ENCODE results near the gene ZNF831.

The ZNF831 gene

GRCh38 chr20:59157961-59158541 lies 5.6 kb upstream of the ZNF831 start:
- no peaks in the 10 kb centered on the region for H3K36me3 ChIP-seq (ENCODE audit: insufficient read depth, low read length)
- H3K9me3 ChIP-seq (ENCODE audit: control insufficient read depth, insufficient read depth, low read length): no peaks in the 10 kb centered on the region
- no peaks in the 10 kb centered on the region for H3K4me1 ChIP-seq (ENCODE audit: insufficient read depth, low read length)
- no peak overlapping the region for H3K9ac ChIP-seq (ENCODE audit: low read depth, low read length)

GRCh38 chr20:59158673-59159072 lies 4.9 kb upstream of the ZNF831 start:
- H3K4me1 ChIP-seq (ENCODE audit: insufficient read depth, low read length): no peaks in the 10 kb centered on the region
- H3K9ac ChIP-seq (ENCODE audit: low read depth, low read length): no peak overlapping the region
- H3K9me3 ChIP-seq (ENCODE audit: control insufficient read depth, insufficient read depth, low read length): no peaks in the 10 kb centered on the region

GRCh38 chr20:59159091-59159490 lies 4.5 kb upstream of the ZNF831 start:
- H3K9me3 ChIP-seq (ENCODE audit: control insufficient read depth, insufficient read depth, low read length): no peaks in the 10 kb centered on the region
- no peak overlapping the region for H3K9ac ChIP-seq (ENCODE audit: low read depth, low read length)
- H3K36me3 ChIP-seq (ENCODE audit: insufficient read depth, low read length): no peaks in the 10 kb centered on the region
- H3K4me1 ChIP-seq (ENCODE audit: insufficient read depth, low read length): no peaks in the 10 kb centered on the region

More at GRCh38 chr20:59158673-59159072, 4.9 kb upstream of the ZNF831 start:
- H3K36me3 ChIP-seq (ENCODE audit: insufficient read depth, low read length): no peaks in the 10 kb centered on the region

- Histone ChIP-seq H3K9ac (ENCODE audit: low read depth, low read length) (no peak overlapping the region), H3K9me3 (ENCODE audit: control insufficient read depth, insufficient read depth, low read length) (no peaks in the 10 kb centered on the region), H3K36me3 (ENCODE audit: insufficient read depth, low read length) (no peaks in the 10 kb centered on the region), H3K4me1 (ENCODE audit: insufficient read depth, low read length) (no peaks in the 10 kb centered on the region)
Measured at GRCh38 chr20:59159493-59160376, 3.9 kb upstream of the ZNF831 start.

- Histone ChIP-seq H3K9ac (ENCODE audit: low read depth, low read length) (no peak overlapping the region), H3K36me3 (ENCODE audit: insufficient read depth, low read length) (no peaks in the 10 kb centered on the region), H3K4me1 (ENCODE audit: insufficient read depth, low read length) (no peaks in the 10 kb centered on the region), H3K9me3 (ENCODE audit: control insufficient read depth, insufficient read depth, low read length) (no peaks in the 10 kb centered on the region)
Measured at GRCh38 chr20:59160389-59161115, 3.1 kb upstream of the ZNF831 start.

GRCh38 chr20:59161721-59162120 lies 1.9 kb upstream of the ZNF831 start:
- Histone ChIP-seq H3K36me3 (ENCODE audit: insufficient read depth, low read length) (no peaks in the 10 kb centered on the region), H3K9ac (ENCODE audit: low read depth, low read length) (no peak overlapping the region), H3K9me3 (ENCODE audit: control insufficient read depth, insufficient read depth, low read length) (no peaks in the 10 kb centered on the region), H3K4me1 (ENCODE audit: insufficient read depth, low read length) (no peaks in the 10 kb centered on the region)

- no peaks in the 10 kb centered on the region for H3K36me3 ChIP-seq (ENCODE audit: insufficient read depth, low read length)
Measured at GRCh38 chr20:59164686-59165391, 1.2 kb downstream of the ZNF831 start.

GRCh38 chr20:59165396-59165795 lies 1.8 kb downstream of the ZNF831 start:
- Histone ChIP-seq H3K36me3 (ENCODE audit: insufficient read depth, low read length) (no peaks in the 10 kb centered on the region), H3K9me3 (ENCODE audit: control insufficient read depth, insufficient read depth, low read length) (no peaks in the 10 kb centered on the region), H3K4me1 (ENCODE audit: insufficient read depth, low read length) (no peaks in the 10 kb centered on the region), H3K9ac (ENCODE audit: low read depth, low read length) (no peak overlapping the region)

More at GRCh38 chr20:59164686-59165391, 1.2 kb downstream of the ZNF831 start:
- Histone ChIP-seq H3K9me3 (ENCODE audit: control insufficient read depth, insufficient read depth, low read length) (no peaks in the 10 kb centered on the region), H3K4me1 (ENCODE audit: insufficient read depth, low read length) (no peaks in the 10 kb centered on the region), H3K9ac (ENCODE audit: low read depth, low read length) (no peak overlapping the region)

GRCh38 chr20:59165891-59166709 lies 2.5 kb downstream of the ZNF831 start:
- no peaks in the 10 kb centered on the region for H3K36me3 ChIP-seq (ENCODE audit: insufficient read depth, low read length)
- no peak overlapping the region for H3K9ac ChIP-seq (ENCODE audit: low read depth, low read length)

GRCh38 chr20:59170406-59171349 lies 7.1 kb downstream of the ZNF831 start:
- Histone ChIP-seq H3K9ac (ENCODE audit: low read depth, low read length) (no peak overlapping the region), H3K9me3 (ENCODE audit: control insufficient read depth, insufficient read depth, low read length) (no peaks in the 10 kb centered on the region), H3K36me3 (ENCODE audit: insufficient read depth, low read length) (no peaks in the 10 kb centered on the region), H3K4me1 (ENCODE audit: insufficient read depth, low read length) (no peaks in the 10 kb centered on the region)

More at GRCh38 chr20:59165891-59166709, 2.5 kb downstream of the ZNF831 start:
- Histone ChIP-seq H3K4me1 (ENCODE audit: insufficient read depth, low read length) (no peaks in the 10 kb centered on the region), H3K9me3 (ENCODE audit: control insufficient read depth, insufficient read depth, low read length) (no peaks in the 10 kb centered on the region)

GRCh38 chr20:59171986-59172385 lies 8.4 kb downstream of the ZNF831 start:
- Histone ChIP-seq H3K9me3 (ENCODE audit: control insufficient read depth, insufficient read depth, low read length) (no peaks in the 10 kb centered on the region), H3K4me1 (ENCODE audit: insufficient read depth, low read length) (no peaks in the 10 kb centered on the region), H3K9ac (ENCODE audit: low read depth, low read length) (no peak overlapping the region), H3K36me3 (ENCODE audit: insufficient read depth, low read length) (no peaks in the 10 kb centered on the region)

GRCh38 chr20:59173938-59174491 lies 10.4 kb downstream of the ZNF831 start:
- no peaks in the 10 kb centered on the region for H3K36me3 ChIP-seq (ENCODE audit: insufficient read depth, low read length)
- no peak overlapping the region for H3K9ac ChIP-seq (ENCODE audit: low read depth, low read length)
- H3K9me3 ChIP-seq (ENCODE audit: control insufficient read depth, insufficient read depth, low read length): no peaks in the 10 kb centered on the region
- H3K4me1 ChIP-seq (ENCODE audit: insufficient read depth, low read length): no peaks in the 10 kb centered on the region

All from ES-I3 (cell line).